NCI-H1436 (cell line): Measurements from ENCODE around the gene PAQR9.

ENCODE experiments used
- DNase-seq: peaks from one replicate; lab custom pipeline; 2025; lab: John Stamatoyannopoulos, UW

Gene PAQR9

DNA sequence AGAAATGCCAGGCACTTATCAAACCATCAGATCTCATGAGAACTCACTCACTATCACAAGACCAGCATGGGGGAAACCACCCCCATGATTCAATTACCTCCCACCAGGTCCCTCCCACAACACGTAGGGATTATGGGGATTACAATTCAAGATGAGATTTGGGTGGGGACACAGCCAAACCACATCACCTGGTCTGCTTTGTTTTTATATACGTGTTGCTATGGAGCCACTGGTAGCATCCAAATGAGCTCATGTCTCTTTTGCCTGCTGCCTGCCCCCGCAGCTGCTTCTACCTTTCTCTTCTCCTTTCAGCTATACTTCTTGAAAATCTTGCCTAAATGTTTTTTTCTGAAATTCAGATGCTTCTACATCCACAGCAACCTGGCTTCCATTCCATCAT is 47.8 kb downstream of the PAQR9 start:
- DNase-seq, result no peak

DNA sequence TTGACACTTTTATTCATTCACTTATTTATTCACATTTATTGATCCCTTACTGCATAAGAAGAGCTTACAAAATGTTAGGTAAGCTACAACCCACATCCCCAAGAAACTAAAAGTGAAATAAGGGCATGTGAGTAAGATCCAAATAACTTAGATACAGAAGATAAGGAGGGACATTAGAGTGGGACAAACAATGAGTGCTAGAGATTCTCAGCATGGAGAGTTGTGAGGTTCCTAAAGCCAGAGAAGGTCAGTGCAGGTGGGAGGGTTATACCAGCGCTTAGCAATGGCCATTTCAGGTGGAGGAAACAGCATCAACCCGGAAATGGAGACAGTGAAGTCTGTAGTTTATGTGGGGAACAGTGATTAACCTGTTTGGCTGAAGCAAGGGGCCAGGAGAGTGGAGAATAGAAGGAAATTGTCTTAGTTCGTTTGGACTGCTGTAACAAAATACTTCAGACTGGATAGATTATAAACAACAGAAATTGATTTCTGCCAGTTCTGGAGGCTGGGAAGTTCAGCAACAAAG is 49.1 kb downstream of the PAQR9 start:
- DNase-seq, result no peak

DNA sequence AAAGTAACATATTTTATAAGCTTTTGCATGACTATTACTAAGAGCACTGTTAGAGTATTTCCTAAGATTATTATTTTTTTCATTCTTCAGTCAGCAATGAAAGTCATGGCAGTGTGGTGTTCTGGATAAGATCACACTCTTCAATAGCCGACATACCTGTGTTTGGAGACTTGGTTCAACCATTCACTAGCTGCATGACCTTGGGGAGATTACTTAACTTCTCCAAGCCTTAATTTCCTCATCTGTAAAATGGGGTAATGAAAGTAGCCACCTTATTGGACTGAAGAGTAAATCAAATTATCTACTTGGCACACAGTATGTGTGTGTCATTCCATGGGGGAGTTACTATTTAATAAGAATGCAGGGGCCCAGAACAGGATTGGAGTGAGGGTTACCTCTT is 50.0 kb downstream of the PAQR9 start:
- no peak for DNase-seq

DNA sequence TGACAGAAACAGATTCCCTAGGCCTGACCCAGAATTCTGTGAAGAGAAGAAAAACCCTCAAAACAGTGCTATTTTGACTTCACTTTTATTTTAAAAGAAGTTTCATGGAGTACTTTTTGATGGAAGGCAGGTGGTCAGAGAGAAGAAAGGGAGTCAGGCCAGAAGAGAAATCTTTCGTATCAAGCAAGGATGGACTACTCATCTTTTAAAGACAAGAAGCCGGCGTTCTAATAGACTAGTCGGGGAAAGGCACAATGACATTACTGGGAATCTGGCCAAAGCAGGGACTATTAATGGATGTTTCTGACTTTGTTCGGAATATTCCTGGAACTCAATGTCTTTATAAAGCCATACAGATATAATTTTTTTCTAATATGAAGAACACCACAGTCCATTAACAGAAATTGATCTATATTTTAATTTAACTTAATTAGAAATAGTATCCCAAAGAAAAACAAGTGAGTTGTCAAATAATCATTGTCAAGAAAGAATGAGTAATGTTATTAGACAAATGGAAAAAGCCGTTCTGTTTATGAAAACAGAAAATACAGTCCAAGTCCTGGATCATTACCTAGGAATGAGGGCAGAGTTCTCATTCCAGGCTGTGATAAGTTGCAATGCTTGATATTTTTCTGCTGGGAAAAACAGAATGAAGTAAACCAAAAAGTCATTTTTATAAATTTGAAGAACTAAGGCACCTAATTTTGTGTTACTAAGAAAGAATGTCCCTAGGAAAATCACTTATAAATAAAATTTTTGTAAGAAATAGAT is 50.9 kb downstream of the PAQR9 start:
- no peak for DNase-seq
